NT2/D1 (cell line): ENCODE measurements around the gene ACADS.

Experiments used
- SUZ12 ChIP-seq: IDR thresholded peaks from 2 replicates; pipeline ENCODE4 v1.6.1; 2011; ENCODE audit not compliant: insufficient read length, insufficient read depth; ENCODE audit errors: extremely low read depth
- YY1 ChIP-seq: IDR thresholded peaks from 2 replicates; pipeline ENCODE4 v1.6.1; 2011; ENCODE audit not compliant: insufficient read length, insufficient read depth
- ZNF274 ChIP-seq: IDR thresholded peaks from 2 replicates; pipeline ENCODE4 v1.6.1; 2011; ENCODE audit warnings: mild to moderate bottlenecking, low read depth, low read length

- TF ChIP-seq YY1 (no peak), ZNF274 (no peak), SUZ12 (no peak)
Measured at GRCh38 chr12:120686690-120687577, 38.7 kb upstream of the ACADS start, which contains the start of gene MLEC.
